ENCODE results near the gene C20orf173.
A peak's percentile ranks its signal among the peaks of the same experiment; 100 is the strongest.
"Not testable (repeated sequence)": the region's sequence is repeated elsewhere in the genome, so short reads cannot be mapped to it uniquely, and the experiment has no call there.

C20orf173 gene

GRCh38 chr20:35552914-35553313, 23.5 kb upstream of the C20orf173 start:
- DNase-seq = no peak
- intact Hi-C loops (cut with DNase I) = no loop called here

GRCh38 chr20:35551503-35551902, 22.1 kb upstream of the C20orf173 start:
- intact Hi-C loops (cut with DNase I) = no loop called here
- no peak for DNase-seq

- intact Hi-C loops (cut with DNase I) = no loop called here
- DNase-seq = no peak
Observed at GRCh38 chr20:35547329-35547728, 17.9 kb upstream of the C20orf173 start.

- intact Hi-C loops (cut with DNase I) = no loop called here
- DNase-seq = no peak
Observed at GRCh38 chr20:35546127-35546526, 16.7 kb upstream of the C20orf173 start.

GRCh38 chr20:35544941-35545340, 15.5 kb upstream of the C20orf173 start:
- DNase-seq; intact Hi-C loops (cut with DNase I): not testable (repeated sequence)

- intact Hi-C loops (cut with DNase I) = no loop called here
- DNase-seq = no peak
Observed at GRCh38 chr20:35544436-35544835, 15.0 kb upstream of the C20orf173 start.

- DNase-seq = no peak
- intact Hi-C loops (cut with DNase I) = no loop called here
Observed at GRCh38 chr20:35542990-35543389, 13.5 kb upstream of the C20orf173 start.

- intact Hi-C loops (cut with DNase I) = no loop called here
- DNase-seq = peak; percentile 90 to 98 (median 95)
Observed at GRCh38 chr20:35541783-35542662, 12.6 kb upstream of the C20orf173 start, which contains the start of gene ERGIC3. Gene ERGIC3, plus strand, starts transcription at chr20:35542078. Its CDS starts 20 bp downstream, at chr20:35542098.

- intact Hi-C loops (cut with DNase I) = no loop called here
- DNase-seq = no peak
Observed at GRCh38 chr20:35541118-35541782, 11.8 kb upstream of the C20orf173 start.

GRCh38 chr20:35539756-35540212, 10.3 kb upstream of the C20orf173 start:
- intact Hi-C loops (cut with DNase I) = no loop called here
- DNase-seq = peak in 2 of 42 donors; percentile 6 to 30

GRCh38 chr20:35527122-35527769, 2.2 kb downstream of the C20orf173 start:
- intact Hi-C loops (cut with DNase I) = no loop called here
- DNase-seq = no peak

GRCh38 chr20:35525639-35526038, 3.8 kb downstream of the C20orf173 start:
- no peak for DNase-seq
- intact Hi-C loops (cut with DNase I) = no loop called here

GRCh38 chr20:35523298-35523888, 6.1 kb downstream of the C20orf173 start:
- no peak for DNase-seq
- intact Hi-C loops (cut with DNase I) = no loop called here

GRCh38 chr20:35518955-35519354, 10.5 kb downstream of the C20orf173 start:
- DNase-seq = no peak
- intact Hi-C loops (cut with DNase I) = no loop called here

GRCh38 chr20:35517767-35518166, 11.7 kb downstream of the C20orf173 start:
- intact Hi-C loops (cut with DNase I); DNase-seq: not testable (repeated sequence)

GRCh38 chr20:35517125-35517524, 12.3 kb downstream of the C20orf173 start:
- no peak for DNase-seq
- intact Hi-C loops (cut with DNase I) = no loop called here

- no peak for DNase-seq
- intact Hi-C loops (cut with DNase I) = no loop called here
Observed at GRCh38 chr20:35515949-35516645, 13.4 kb downstream of the C20orf173 start.

GRCh38 chr20:35515341-35515740, 14.1 kb downstream of the C20orf173 start:
- no peak for DNase-seq
- intact Hi-C loops (cut with DNase I) = no loop called here
